GM21825 (cell line): ENCODE measurements around the gene ATXN7.

Experiments
- ATAC-seq: cut with Tn5 transposase; IDR thresholded peaks from one replicate; pipeline ENCODE4 v1.9.1; 2021; ENCODE audit warnings: mild to moderate bottlenecking, moderate library complexity; ENCODE audit not compliant: unreplicated experiment

Gene ATXN7

DNA sequence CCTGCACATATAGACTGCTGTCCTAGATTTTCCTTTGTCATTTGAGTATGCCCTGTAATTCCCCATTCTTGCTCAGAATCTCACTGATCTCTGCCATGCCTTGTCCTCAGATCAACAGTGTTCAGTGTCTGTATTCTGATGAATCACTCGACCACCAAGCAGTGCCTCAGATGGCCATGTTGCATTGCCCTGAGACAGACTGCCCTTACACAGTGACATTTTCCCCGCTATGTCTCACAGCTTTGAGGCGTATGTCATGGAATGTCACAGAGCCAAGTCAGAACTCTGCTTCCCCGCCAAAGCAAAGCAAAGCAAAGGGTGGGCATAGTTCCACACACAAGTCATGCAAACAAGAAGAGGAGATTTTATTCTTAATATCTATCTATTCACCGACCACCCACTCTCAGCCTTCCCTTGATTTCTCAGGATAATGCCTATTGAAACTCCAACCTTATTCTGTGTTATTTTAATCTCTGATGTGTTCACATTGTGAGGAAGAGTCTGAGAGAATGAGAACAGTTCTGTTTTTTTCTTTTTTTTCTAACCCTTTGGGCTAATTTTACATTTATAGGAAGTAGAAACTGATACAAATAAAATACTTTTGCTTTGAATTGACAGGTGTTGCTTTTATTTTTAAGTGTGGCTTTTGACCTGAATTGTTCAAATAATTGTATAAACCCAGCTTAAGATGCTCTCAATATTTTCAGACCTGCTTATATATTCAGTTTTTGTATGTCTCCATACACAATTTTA, 176.5 kb downstream of the ATXN7 start:
- ATAC-seq, result no peak

DNA sequence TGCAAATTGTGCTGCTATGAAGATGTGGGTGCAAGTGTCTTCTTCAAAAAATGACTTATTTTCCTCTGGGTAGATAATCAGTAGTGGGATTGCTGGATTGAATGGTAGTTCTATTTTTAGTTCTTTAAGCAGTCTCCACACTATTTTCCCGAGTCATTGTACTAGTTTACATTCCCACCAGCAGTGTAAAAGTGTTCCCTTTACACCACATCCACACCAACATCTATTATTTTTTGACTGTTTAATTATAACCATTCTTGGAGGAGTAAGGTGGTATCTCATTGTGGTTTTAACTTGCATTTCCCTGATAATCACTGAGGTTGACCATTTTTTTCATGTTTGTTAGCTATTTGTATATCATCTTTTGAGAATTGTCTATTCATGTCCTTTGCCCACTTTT, 179.3 kb downstream of the ATXN7 start:
- no peak for ATAC-seq

DNA sequence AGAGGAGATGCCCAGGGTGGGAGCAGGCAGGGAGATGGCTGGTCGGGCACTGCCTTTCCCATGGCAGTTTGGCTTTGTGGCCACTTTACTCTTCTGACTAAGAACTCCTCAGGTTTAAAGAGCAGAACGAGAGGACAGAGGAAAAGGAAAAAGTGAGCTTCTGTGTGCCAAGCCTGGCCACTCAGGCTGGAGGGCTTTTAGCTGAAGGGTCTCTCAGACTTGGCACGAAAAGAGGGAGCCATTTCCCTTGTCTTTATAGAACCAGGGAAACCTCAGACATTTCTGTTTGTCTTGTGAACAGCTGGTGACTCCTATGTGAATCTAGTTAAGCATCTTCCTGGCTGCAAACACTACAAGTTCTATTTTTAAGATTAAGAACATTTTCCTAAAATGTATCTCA, 182.9 kb downstream of the ATXN7 start:
- no peak for ATAC-seq

DNA sequence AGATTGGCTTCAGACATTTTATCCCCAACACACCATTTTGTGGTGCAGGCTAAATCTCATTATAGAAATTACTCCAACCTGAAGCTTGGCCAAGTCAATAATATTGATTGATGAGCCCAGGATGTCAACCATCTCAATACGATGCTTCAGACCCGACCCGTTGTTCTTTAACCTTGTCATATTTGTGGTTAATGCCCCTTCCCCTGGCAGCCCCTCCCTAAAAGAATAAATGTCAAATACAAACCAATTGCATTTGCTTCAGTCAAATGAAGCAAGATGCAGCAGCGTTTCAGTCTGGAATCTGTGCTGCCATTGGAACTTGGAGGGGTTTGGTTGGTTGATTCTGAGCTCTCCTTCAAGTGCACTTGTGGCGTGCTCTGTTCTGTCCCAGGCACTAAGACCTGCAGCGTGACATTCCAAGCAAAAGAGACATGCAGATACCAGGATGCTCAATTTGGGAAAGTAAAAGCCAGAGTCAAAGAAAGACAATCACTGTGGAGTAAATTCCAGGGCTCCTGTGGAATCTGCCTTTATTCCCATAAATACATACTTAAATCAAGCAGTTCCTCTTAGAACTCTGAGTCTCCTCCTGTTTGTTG, 183.4 kb downstream of the ATXN7 start:
- no peak for ATAC-seq

DNA sequence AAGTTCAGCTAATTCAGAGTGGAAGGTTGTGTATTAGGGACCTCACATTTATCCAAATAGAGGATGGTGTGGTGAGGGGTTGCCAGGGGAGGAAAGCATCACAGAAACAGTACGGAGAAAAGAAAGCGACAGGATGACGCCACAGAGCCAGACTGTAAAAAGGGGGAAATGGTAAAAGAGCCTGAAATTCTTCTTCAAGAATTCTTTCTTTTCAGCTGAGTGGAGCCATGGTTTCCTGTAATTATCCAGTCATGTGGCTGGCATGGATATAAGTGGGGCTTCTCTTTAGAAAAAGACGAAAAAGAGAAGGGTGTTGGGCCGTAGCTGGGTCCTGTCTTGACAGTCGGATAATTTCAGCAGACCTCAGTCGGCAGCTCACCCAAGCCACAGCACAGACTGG, 184.1 kb downstream of the ATXN7 start:
- no peak for ATAC-seq

DNA sequence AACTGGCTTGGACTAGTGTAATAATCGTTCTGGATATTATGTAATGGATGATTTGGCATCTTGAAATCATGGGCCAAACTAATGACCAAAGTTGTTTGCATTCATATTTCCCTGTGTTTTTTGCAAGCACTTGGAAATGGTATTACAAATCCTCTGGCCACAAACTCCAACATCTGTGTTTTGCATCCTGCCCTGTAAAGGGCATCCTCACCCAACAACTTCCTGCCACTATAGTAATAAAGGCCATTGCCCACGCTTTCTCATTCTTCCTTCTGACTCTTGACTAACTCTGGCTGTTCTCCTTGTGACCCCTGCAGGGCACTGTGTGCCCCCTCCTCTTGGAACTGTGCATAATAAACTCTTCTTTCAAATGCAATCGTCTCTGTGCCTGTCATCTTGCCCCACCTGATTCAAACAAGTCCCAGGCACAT, 185.0 kb downstream of the ATXN7 start:
- no peak for ATAC-seq

DNA sequence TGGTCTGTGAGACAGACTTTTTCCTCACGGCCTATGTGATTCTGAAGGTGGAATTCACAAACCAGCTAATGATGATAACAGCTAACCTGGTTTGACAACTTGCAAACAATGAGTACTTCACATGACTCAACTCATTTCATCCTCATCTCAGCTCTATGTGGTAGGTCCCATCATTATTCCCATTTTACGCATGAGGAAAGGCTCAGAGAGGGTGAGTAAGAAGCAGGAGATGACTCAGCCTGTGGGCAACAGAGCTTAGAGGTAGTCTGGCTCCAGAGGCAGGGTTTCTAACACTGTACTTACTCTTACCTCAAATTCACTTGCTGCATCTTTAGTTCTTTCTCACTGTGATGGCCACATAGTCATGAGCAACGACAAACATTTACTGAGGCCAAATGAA, 185.5 kb downstream of the ATXN7 start:
- no peak for ATAC-seq

DNA sequence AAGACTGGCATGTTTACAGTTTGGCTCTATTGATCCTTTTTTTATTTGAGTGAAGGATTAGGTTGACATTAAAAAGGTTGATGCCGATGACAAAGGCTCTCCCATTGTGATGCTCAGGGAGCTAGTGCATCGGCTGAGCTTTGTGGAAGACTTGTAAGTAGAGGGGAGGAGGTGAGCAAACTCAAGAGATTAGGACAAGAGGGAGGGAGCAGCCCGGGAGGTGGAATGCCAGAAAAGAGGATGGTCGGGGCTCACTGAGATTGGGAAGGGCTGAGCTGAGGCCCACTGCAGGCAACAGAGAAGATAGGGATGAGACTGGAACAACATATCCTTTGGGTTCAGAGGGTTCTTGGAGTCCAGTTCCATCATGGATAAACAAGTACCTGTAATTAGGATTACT, 186.2 kb downstream of the ATXN7 start:
- no peak for ATAC-seq
